Esophagus squamous epithelium (tissue), 5 donors: ENCODE results near the gene KLHL5. TPM values are rescaled to one million over a fixed set of nuclear protein-coding genes. Genes with fewer than 3 reads are reported as not detected.
"Not testable (repeated sequence)": the region's sequence is repeated elsewhere in the genome, so short reads cannot be mapped to it uniquely, and the experiment has no call there.

ENCODE experiments used
- DNase-seq: peaks from one replicate; lab custom pipeline; 2025; lab: John Stamatoyannopoulos, UW
- H3K27ac ChIP-seq, 4 donors: fragments of 200-600 bp; sonication (generic); one replicate each; pipeline ENCODE4 v1.5.1; 2016 to 2019; ENCODE audit warnings: mild to moderate bottlenecking in 1 of 4
- H3K27me3 ChIP-seq, 4 donors: fragments of 200-600 bp; sonication (generic); 1 replicate in 3 of 4; 2 replicates in 1 of 4; pipeline versions ENCODE4 v1.5.1 to v1.6.0; 2017 to 2021; ENCODE audit warnings: antibody characterized with exemption in 1 of 4
- H3K36me3 ChIP-seq, 3 donors: fragments of 200-600 bp; sonication (generic); one replicate each; pipeline ENCODE4 v1.5.1; 2016 to 2019
- H3K4me1 ChIP-seq, 3 donors: fragments of 200-600 bp; sonication (generic); one replicate each; pipeline ENCODE4 v1.5.1; 2017 to 2019
- H3K4me3 ChIP-seq, 4 donors: fragments of 200-600 bp; sonication (generic); 1 replicate in 3 of 4; 2 replicates in 1 of 4; pipeline ENCODE4 v1.5.1; 2016 to 2019; ENCODE audit warnings: mild to moderate bottlenecking in 2 of 4, moderate library complexity in 1 of 4
- H3K9me3 ChIP-seq, 3 donors: fragments of 200-600 bp; sonication (generic); one replicate each; pipeline ENCODE4 v1.5.1; 2016 to 2019
- CTCF ChIP-seq, 6 experiments: fragments of 450-650 bp in 4 of 6; fragments of 200-600 bp in 2 of 6; sonication (generic) in 2 of 6; IDR thresholded peaks; one replicate each; pipeline ENCODE4 v1.5.1; 2016 to 2019; ENCODE audit warnings: antibody characterized with exemption in 6 of 6, mild to moderate bottlenecking in 4 of 6, moderate library complexity in 4 of 6
- POLR2A ChIP-seq, 4 donors: fragments of 450-650 bp; IDR thresholded peaks; one replicate each; pipeline ENCODE4 v1.6.1; 2017; ENCODE audit warnings: antibody characterized with exemption in 4 of 4, mild to moderate bottlenecking in 4 of 4, moderate library complexity in 3 of 4
- whole genome bisulfite sequencing, 2 donors: methylation state at CpG; one replicate each; pipeline ENCODE4 v1.1.5; 2018; 5-methylcytosine and 5-hydroxymethylcytosine counted together
- intact Hi-C: fragments of 100-400 bp; cut with DNase I; formaldehyde crosslinking; loops from one replicate; pipeline ENCODE4 v1.15.0; 2022
- total RNA-seq, 4 donors: library from RNA; depleted of rRNA; stranded (reverse); fragments of >200 nt; gene quantifications; one replicate each; pipeline ENCODE4 v1.1.0, GENCODE V29; 2016
- donor health status: DM: yes; HTN: yes; CAD: no.

The KLHL5 gene
- total RNA-seq, 4 donors from 2014 or later = 4.6 to 47.3 (median 18.9) TPM

- Histone ChIP-seq H3K4me1 (peaks cover 0 to 8% (median 8%) of the 10 kb centered on the region in 3 donors), H3K9me3 (no peaks in the 10 kb centered on the region), H3K4me3 (peak overlapping the region in 1 of 4 donors; percentile 15), H3K36me3 (no peaks in the 10 kb centered on the region), H3K27me3 (no peaks in the 10 kb centered on the region), H3K27ac (no peak overlapping the region)
- intact Hi-C loops = loop anchor here (5.0 to 10.0 kb wide), 2 partner anchors 232 to 370 kb away; no protein-coding TSS in a partner anchor
- WGBS, 2 donors = 34 to 36% methylated on average over 2 of the region's 2 CpGs
- DNase-seq = no peak
- TF ChIP-seq CTCF (IDR thresholded peaks at IDR 0.05) (no peak), POLR2A (IDR thresholded peaks at IDR 0.05) (no peak)
Measured at GRCh38 chr4:39134683-39135306, 72.8 kb downstream of the KLHL5 start.

GRCh38 chr4:39138227-39138626 lies 76.2 kb downstream of the KLHL5 start:
- WGBS, 2 donors = 77 to 100% methylated on average over 3 of the region's 3 CpGs
- not testable (repeated sequence) for H3K4me3 ChIP-seq, H3K27ac ChIP-seq, H3K36me3 ChIP-seq, DNase-seq, H3K4me1 ChIP-seq, H3K27me3 ChIP-seq, H3K9me3 ChIP-seq
- intact Hi-C loops = loop anchor here (5.0 to 10.0 kb wide), 2 partner anchors 236 to 373 kb away; no protein-coding TSS in a partner anchor

- TF ChIP-seq CTCF (IDR thresholded peaks at IDR 0.05) (no peak), POLR2A (IDR thresholded peaks at IDR 0.05) (no peak)
- no peaks in the 10 kb centered on the region for H3K9me3 ChIP-seq
- no peak overlapping the region for H3K27ac ChIP-seq
- intact Hi-C loops = no loop called here
- WGBS, 2 donors = 78 to 86% methylated on average over 1 of the region's 1 CpG
- H3K27me3 ChIP-seq = no peaks in the 10 kb centered on the region
- DNase-seq = no peak
- no peaks in the 10 kb centered on the region for H3K4me1 ChIP-seq
- no peaks in the 10 kb centered on the region for H3K36me3 ChIP-seq
- no peak overlapping the region for H3K4me3 ChIP-seq
Measured at GRCh38 chr4:39146211-39146610, 84.2 kb downstream of the KLHL5 start.

- no peak for DNase-seq
- Histone ChIP-seq H3K9me3 (no peaks in the 10 kb centered on the region), H3K36me3 (no peaks in the 10 kb centered on the region), H3K4me3 (no peak overlapping the region), H3K27me3 (no peaks in the 10 kb centered on the region), H3K4me1 (no peaks in the 10 kb centered on the region), H3K27ac (no peak overlapping the region)
- TF ChIP-seq POLR2A (IDR thresholded peaks at IDR 0.05) (no peak), CTCF (IDR thresholded peaks at IDR 0.05) (no peak)
- 91 to 97% methylated on average over 4 of the region's 4 CpGs for WGBS, 2 donors
- intact Hi-C loops = no loop called here
Measured at GRCh38 chr4:39154009-39154408, 92.0 kb downstream of the KLHL5 start.

- intact Hi-C loops = no loop called here
- WGBS, 2 donors = 83 to 93% methylated on average over 2 of the region's 2 CpGs
- DNase-seq = no peak
- Histone ChIP-seq H3K36me3 (no peaks in the 10 kb centered on the region), H3K27ac (no peak overlapping the region), H3K4me3 (no peak overlapping the region), H3K27me3 (no peaks in the 10 kb centered on the region), H3K4me1 (no peaks in the 10 kb centered on the region), H3K9me3 (no peaks in the 10 kb centered on the region)
- no peak for TF ChIP-seq POLR2A (IDR thresholded peaks at IDR 0.05)
- no peak for TF ChIP-seq CTCF (IDR thresholded peaks at IDR 0.05)
Measured at GRCh38 chr4:39157520-39157919, 95.5 kb downstream of the KLHL5 start.
